WTC11 (cell line): ENCODE data around the gene UNC93A.

Source experiments
- AFF4 ChIP-seq: sonication (generic); formaldehyde crosslinking; IDR thresholded peaks from 2 replicates; pipeline ENCODE4 v1.8.1; 2023; ENCODE audit warnings: mild to moderate bottlenecking, missing genetic modification reagents, borderline replicate concordance
- CTCF ChIP-seq: fragments of 200-600 bp; IDR thresholded peaks from 2 replicates; pipeline ENCODE4 v1.8.0; 2022; ENCODE audit warnings: antibody characterized with exemption
- SP1 ChIP-seq: sonication (generic); formaldehyde crosslinking; conservative IDR thresholded peaks from 2 replicates; pipeline ENCODE4 v1.8.1; 2022; ENCODE audit warnings: missing genetic modification reagents
- USF1 ChIP-seq: sonication (generic); formaldehyde crosslinking; IDR thresholded peaks from 2 replicates; pipeline ENCODE4 v1.8.0; 2022; ENCODE audit warnings: mild to moderate bottlenecking, missing genetic modification reagents
- ZMAT4 ChIP-seq: fragments of 250-450 bp; sonication (Bioruptor Pico); IDR thresholded peaks from 2 replicates; pipeline ENCODE4 v1.9.0; 2021; ENCODE audit warnings: mild to moderate bottlenecking
- ZSCAN18 ChIP-seq: fragments of 250-450 bp; sonication (Bioruptor Pico); IDR thresholded peaks from 2 replicates; pipeline ENCODE4 v2.1.2; 2022; ENCODE audit warnings: mild to moderate bottlenecking, moderate library complexity

GRCh38 chr6:167305796-167306195, 14.7 kb downstream of the UNC93A start:
- TF ChIP-seq ZMAT4 (CRISPR knock-in tag) (no peak), ZSCAN18 (CRISPR knock-in tag) (no peak), SP1 (CRISPR knock-in tag) (no peak), CTCF (no peak), AFF4 (CRISPR knock-in tag) (no peak), USF1 (CRISPR knock-in tag) (no peak)
